IPS-18a (cell line): ENCODE measurements around the gene CD300LB.
"Not testable (repeated sequence)": the region's sequence is repeated elsewhere in the genome, so short reads cannot be mapped to it uniquely, and the experiment has no call there.

Experiments
- H3K27ac ChIP-seq: one replicate; pipeline ENCODE4 v1.5.1; 2013; ENCODE audit warnings: low read length
- H3K27me3 ChIP-seq: one replicate; pipeline ENCODE4 v1.6.1; 2013; ENCODE audit warnings: mild to moderate bottlenecking, low read length; ENCODE audit not compliant: control insufficient read depth, insufficient read depth
- H3K36me3 ChIP-seq: one replicate; pipeline ENCODE4 v1.6.1; 2013; ENCODE audit warnings: low read depth, low read length; ENCODE audit not compliant: control insufficient read depth
- H3K4me1 ChIP-seq: one replicate; pipeline ENCODE4 v1.6.1; 2013; ENCODE audit warnings: low read depth, low read length; ENCODE audit not compliant: control insufficient read depth
- H3K4me3 ChIP-seq: one replicate; pipeline ENCODE4 v1.5.1; 2013; ENCODE audit warnings: low read length
- H3K9ac ChIP-seq: one replicate; pipeline ENCODE4 v1.6.1; 2013; ENCODE audit warnings: mild to moderate bottlenecking, low read length, moderate library complexity
- H3K9me3 ChIP-seq: one replicate; pipeline ENCODE4 v1.6.1; 2013; ENCODE audit warnings: low read depth, low read length; ENCODE audit not compliant: control insufficient read depth

The CD300LB gene

DNA sequence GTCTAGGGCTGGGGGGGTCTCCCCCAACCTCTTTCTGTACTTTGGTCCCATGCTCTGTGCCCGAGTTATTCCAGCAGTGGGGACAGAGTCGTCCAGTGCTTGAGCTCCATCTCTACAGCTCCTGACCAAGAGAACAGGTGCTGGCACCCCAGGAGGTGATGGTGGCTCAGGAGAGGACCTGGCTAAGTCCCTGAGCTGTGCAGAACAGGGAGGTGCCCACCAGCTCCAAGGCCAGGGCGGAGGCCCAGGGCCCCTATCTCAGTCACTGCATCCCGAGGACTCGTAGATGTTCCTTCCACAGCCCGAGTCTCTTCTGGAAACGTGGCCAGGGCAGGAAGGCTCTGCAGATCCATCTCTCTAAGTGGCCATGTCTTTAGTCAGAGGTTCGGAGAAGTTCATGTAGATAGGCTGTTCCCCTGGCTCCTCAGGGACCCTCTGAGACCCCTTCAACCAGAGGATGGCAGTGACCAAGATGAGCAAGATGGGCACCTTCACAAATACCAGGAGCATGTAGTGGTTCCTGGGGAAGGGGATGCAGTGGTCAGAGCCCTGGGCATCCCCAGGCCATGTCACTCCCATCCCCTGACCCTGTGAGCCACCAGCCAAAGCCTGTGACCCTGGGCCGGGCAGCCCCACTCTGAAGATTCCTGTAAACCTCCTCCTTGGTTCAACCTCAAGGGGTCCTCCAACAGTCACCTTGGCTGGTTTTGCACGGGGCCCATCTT lies 8.7 kb downstream of the CD300LB start:
- H3K4me1 ChIP-seq, result no peaks in the 10 kb centered on the region
- H3K9ac ChIP-seq, result no peak overlapping the region
- H3K27me3 ChIP-seq, result peaks cover 3% of the 10 kb centered on the region
- H3K9me3 ChIP-seq, result no peaks in the 10 kb centered on the region
- no peak overlapping the region for H3K27ac ChIP-seq
- H3K4me3 ChIP-seq, result no peak overlapping the region
- H3K36me3 ChIP-seq, result no peaks in the 10 kb centered on the region

DNA sequence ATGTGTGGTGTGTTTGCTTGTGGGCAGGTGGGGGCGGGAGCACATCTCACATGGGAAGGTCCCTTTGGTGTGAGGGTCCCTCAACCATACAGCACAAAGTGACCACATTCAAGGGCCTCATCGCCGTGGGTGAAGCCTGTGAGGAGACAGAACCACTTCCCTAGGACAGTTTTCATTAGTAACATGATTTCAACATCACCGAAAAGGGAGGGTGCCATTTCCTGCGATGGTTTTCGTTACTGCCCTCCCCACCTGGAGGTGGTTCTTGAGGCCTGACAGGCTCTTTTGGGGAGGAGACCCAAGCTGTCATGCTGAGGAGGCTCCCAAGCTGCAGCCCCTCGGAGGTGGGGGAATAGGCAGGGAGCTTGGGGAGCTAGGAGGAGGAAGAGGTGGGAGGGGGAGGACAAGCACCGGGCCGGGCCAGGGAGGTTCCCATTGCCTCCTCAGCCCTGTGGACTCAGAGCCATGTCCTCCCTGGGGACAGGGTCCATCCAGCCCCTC lies 9.5 kb downstream of the CD300LB start:
- H3K4me1 ChIP-seq, result no peaks in the 10 kb centered on the region
- H3K27me3 ChIP-seq, result no peaks in the 10 kb centered on the region
- H3K9me3 ChIP-seq, result no peaks in the 10 kb centered on the region
- no peak overlapping the region for H3K9ac ChIP-seq
- H3K27ac ChIP-seq, result no peak overlapping the region
- H3K36me3 ChIP-seq, result no peaks in the 10 kb centered on the region
- no peak overlapping the region for H3K4me3 ChIP-seq

DNA sequence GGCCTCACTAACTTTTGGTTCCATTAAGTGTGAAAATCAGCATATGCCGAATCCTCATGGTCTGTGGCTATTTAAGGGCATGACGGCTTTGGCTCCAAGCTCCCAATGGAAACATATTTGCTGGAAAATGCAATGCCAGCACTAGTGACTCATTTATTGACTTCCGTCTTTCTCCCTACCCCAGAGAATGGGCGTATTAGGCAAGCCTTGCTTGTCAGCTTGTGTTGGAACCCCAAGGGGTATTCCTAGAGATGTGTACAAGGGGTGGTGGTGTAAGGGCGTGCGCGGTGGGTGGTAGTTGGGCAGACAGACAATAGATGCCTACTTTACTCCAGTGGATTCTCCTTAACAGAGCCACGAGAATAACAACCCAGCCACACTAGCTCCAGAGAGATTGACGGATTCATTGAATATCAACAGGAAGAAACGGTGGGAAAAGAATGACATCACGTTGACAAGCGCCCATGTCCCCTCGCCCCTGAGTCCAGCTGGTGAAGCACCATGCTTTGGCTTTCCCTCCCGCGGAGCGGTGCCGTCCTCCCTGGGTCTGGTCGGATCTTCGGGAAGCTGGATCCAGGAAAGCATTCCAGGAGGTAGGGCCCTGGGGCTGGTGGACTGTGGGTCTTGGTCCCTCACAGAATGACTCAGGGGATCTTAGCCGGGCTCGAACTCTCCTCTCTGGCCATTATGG lies 10.3 kb downstream of the CD300LB start:
- Histone ChIP-seq H3K9ac (no peak overlapping the region), H3K27me3 (no peaks in the 10 kb centered on the region), H3K4me1 (no peaks in the 10 kb centered on the region), H3K9me3 (no peaks in the 10 kb centered on the region), H3K4me3 (no peak overlapping the region), H3K36me3 (no peaks in the 10 kb centered on the region), H3K27ac (no peak overlapping the region)

DNA sequence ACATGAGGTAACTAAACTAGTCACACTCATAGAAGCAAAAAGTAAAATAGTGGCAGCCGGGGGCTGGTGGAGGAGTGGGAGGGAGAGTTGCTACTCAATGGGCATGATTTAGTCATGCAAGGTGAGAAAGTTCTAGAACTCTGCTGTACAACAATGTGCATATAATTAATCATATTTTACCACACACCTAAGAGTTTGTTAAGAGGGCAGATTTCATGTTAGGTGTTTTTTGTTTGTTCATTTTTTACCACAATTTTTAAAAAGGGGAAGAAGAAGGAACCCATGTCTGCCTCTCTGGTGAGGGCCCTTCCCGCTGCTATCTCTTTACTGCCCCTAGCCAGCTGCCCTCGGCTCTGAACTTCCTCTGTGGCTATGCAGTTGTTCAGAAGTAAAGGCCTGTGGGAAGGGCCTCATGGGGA lies 11.2 kb downstream of the CD300LB start:
- Histone ChIP-seq H3K9ac (no peak overlapping the region), H3K4me1 (no peaks in the 10 kb centered on the region), H3K4me3 (no peak overlapping the region), H3K27ac (no peak overlapping the region), H3K9me3 (peaks cover under 1% of the 10 kb centered on the region), H3K36me3 (no peaks in the 10 kb centered on the region), H3K27me3 (no peaks in the 10 kb centered on the region)

DNA sequence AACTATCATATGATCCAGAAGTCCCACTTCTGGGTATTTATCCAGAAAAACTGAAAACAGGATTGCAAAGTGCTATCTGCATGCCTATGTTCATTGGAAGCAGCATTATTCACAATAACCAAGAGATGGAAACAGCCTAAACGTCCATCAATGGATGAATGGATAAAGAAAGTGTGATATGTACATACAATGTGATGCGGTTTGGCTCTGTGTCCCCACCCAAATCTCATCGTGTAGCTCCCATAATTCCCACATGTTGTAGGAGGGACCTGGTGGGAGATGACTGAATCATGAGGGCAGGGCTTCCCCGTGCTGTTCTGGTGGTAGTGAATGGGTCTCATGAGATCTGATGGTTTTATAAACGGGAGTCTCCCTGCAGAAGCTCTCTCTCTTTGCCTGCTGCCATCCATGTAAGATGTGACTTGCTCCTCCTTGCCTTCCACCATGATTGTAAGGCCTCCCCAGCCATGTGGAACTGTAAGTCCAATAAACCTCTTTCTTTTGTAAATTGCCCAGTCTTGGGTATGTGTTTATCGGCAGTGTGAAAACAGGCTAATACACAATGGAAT lies 12.8 kb downstream of the CD300LB start:
- not testable (repeated sequence) for H3K9ac ChIP-seq

DNA sequence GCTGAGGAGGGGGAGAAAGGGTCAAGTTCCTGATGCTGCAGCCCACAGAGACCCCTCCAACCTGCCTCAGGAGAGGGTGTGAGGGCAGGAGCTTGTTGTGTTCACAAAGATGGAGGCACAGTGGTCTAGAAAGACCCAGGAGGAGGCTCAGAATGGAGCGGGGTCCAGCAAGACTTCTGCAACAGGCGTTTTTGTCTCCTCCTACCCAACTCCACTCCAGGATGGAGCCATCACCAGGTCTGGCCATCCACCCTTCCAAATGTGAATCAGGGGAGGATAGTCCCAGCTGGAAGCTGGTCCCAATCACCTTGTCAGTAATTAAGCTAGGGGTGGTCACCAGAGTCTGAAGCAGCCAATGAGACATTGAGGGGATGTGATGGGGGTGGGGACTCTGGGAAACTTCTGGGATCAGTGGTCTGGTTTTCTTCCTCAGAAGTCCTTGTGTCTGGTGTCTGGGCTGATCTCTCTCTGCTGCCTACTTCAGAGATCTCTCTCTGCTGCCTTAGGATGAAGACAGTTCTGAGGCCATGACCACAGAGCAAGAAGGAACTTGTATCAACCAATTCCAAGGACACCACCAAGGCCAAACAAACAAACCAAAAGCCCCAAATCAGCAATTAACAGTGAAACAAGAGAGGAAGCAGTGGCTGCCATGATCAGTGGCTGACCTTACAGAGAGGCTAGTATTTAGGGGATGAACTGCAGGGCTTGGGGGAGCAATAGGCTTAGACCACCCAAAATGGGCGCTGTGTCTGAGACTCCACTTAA lies 14.5 kb downstream of the CD300LB start:
- Histone ChIP-seq H3K27me3 (no peaks in the 10 kb centered on the region), H3K4me1 (no peaks in the 10 kb centered on the region), H3K36me3 (no peaks in the 10 kb centered on the region), H3K9me3 (peaks cover 12% of the 10 kb centered on the region), H3K9ac (no peak overlapping the region), H3K27ac (no peak overlapping the region), H3K4me3 (no peak overlapping the region)

More for the DNA sequence above, 12.8 kb downstream of the CD300LB start:
- peaks cover 12% of the 10 kb centered on the region for H3K9me3 ChIP-seq
- H3K4me1 ChIP-seq, H3K27ac ChIP-seq, H3K36me3 ChIP-seq, H3K4me3 ChIP-seq, H3K27me3 ChIP-seq: not testable (repeated sequence)

DNA sequence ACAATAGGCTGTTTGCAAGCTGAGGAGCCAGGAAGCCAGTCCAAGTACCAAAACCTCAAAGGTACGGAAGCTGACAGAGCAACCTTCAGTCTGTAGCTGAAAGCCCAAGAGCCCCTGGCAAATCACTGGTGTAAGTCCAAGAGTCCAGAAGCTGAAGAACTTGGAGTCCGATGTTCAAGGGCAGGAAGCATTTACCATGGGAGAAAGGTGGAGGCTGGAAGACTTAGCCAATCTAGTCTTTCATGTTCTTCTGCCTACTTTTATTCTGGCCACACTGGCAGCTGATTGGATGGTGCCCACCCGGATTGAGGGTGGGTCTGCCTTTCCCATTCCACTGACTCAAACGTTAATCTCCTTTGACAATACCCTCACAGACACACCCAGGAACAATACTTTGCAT lies 15.3 kb downstream of the CD300LB start:
- H3K4me3 ChIP-seq, result no peak overlapping the region
- H3K9me3 ChIP-seq, result peaks cover 12% of the 10 kb centered on the region
- H3K4me1 ChIP-seq, result no peaks in the 10 kb centered on the region
- no peaks in the 10 kb centered on the region for H3K27me3 ChIP-seq
- H3K9ac ChIP-seq, result no peak overlapping the region
- no peak overlapping the region for H3K27ac ChIP-seq
- H3K36me3 ChIP-seq, result no peaks in the 10 kb centered on the region

DNA sequence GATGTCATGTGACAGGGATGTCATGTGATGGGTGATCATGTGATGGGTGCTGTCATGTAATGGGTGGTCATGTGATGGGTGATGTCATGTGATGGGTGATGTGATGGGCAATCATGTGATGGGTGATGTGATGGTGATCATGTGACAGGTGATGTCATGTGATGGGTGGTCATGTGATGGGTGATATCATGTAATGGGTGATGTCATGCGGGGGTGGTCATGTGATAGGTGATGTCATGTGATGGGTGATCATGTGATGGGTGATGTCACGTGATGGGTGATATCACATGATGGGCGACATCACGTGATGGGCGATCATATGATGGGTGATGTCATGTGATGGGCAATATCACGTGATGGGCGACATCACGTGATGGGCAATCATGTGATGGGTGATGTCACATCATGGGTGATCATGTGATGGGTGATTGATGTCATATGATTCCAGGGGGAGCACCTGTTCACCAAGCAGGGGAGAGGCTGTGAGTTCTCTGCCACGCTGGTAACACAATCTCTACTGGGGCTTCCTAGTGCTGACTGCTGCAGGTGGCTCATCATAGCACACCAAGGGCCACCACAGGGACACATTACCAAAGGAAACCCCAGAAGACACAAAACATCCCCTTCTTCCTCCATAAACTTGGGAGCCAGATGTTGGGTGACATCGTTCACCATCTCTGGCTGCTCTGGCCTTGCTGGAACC lies 16.5 kb downstream of the CD300LB start:
- H3K27me3 ChIP-seq, result no peaks in the 10 kb centered on the region
- H3K9ac ChIP-seq, result no peak overlapping the region
- H3K4me3 ChIP-seq, result no peak overlapping the region
- no peak overlapping the region for H3K27ac ChIP-seq
- H3K9me3 ChIP-seq, result peaks cover 12% of the 10 kb centered on the region
- no peaks in the 10 kb centered on the region for H3K36me3 ChIP-seq
- no peaks in the 10 kb centered on the region for H3K4me1 ChIP-seq

DNA sequence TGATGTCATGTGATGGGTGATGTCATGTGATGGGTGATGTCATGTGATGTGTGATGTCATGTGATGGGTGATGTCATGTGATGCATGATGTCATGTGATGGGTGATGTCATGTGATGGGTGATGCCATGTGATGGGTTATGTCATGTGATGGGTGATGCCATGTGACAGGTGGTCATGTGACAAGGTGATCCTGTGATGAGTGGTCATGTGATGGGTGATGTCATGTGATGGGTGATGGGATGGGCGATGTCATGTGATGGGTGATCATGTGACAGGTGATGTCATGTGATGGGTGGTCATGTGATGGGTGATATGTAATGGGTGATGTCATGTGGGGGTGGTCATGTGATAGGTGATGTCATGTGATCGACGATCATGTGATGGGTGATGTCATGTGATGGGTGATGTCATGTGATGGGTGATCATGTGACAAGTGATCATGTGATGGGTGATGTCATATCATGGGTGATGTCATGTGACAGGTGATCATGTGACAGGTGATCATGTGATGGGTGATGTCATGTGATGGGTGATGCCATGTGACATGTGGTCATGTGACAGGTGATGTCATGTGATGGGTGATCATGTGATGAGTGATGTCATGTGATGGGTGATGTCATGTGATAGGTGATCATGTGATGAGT lies 17.2 kb downstream of the CD300LB start:
- peaks cover 12% of the 10 kb centered on the region for H3K9me3 ChIP-seq
- H3K27me3 ChIP-seq, result no peaks in the 10 kb centered on the region
- H3K9ac ChIP-seq, result no peak overlapping the region
- no peak overlapping the region for H3K27ac ChIP-seq
- no peaks in the 10 kb centered on the region for H3K4me1 ChIP-seq
- H3K4me3 ChIP-seq, result no peak overlapping the region
- H3K36me3 ChIP-seq, result no peaks in the 10 kb centered on the region

DNA sequence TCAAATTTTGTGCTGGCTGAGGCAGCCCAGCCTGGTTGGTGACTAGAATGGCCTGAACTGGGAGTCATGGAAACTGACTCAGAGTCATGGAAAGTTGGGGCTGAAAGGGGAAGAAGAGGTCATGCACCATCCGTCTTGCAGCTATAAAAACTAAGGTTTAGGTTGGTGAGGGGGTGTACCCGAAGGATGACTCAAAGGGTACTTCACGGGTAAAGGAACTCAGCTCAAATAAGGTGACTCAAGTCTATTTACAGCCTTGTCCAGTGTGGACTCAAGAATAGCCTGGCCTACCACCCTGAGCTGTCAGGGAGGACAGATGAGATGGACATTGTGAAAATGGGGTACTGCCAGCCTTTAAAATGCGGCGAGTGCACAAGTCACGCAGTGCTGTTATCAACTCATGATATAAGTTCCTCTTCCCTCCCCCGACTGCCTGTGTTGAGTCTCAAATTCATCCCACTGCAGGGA lies 18.6 kb downstream of the CD300LB start:
- H3K9ac ChIP-seq, result no peak overlapping the region
- H3K27me3 ChIP-seq, result no peaks in the 10 kb centered on the region
- no peak overlapping the region for H3K4me3 ChIP-seq
- H3K27ac ChIP-seq, result no peak overlapping the region
- no peaks in the 10 kb centered on the region for H3K36me3 ChIP-seq
- peaks cover 12% of the 10 kb centered on the region for H3K9me3 ChIP-seq
- H3K4me1 ChIP-seq, result no peaks in the 10 kb centered on the region
